DOHH2 (cell line): ENCODE measurements around the gene NRL.

ENCODE experiments used
- H3F3A ChIP-seq: fragments of 200-600 bp; sonication (generic), shearing (Covaris generic); 2 replicates; pipeline ENCODE4 v1.6.0; 2016; ENCODE audit warnings: antibody characterized with exemption, mild to moderate bottlenecking; ENCODE audit not compliant: control insufficient read depth, insufficient read depth
- H3K27ac ChIP-seq: fragments of 200-600 bp; sonication (generic); 2 replicates; pipeline ENCODE4 v1.5.1; 2014; ENCODE audit warnings: low read depth, mild to moderate bottlenecking, low read length, moderate library complexity
- H3K27me3 ChIP-seq: fragments of 200-600 bp; sonication (generic); 2 replicates; pipeline ENCODE4 v1.6.1; 2014; ENCODE audit warnings: mild to moderate bottlenecking, low read length, mixed read lengths; ENCODE audit not compliant: control insufficient read depth
- H3K36me3 ChIP-seq: fragments of 200-600 bp; sonication (generic); 2 replicates; pipeline ENCODE4 v1.6.1; 2014; ENCODE audit warnings: mild to moderate bottlenecking, low read length, moderate library complexity, mixed read lengths; ENCODE audit not compliant: control insufficient read depth
- H3K4me1 ChIP-seq: fragments of 200-600 bp; sonication (generic); 2 replicates; pipeline ENCODE4 v1.6.1; 2014; ENCODE audit warnings: mild to moderate bottlenecking, low read length, mixed read lengths; ENCODE audit not compliant: control insufficient read depth
- H3K4me2 ChIP-seq: fragments of 200-600 bp; sonication (generic); 2 replicates; pipeline ENCODE4 v1.6.0; 2014; ENCODE audit warnings: mild to moderate bottlenecking, low read length, moderate library complexity
- H3K4me3 ChIP-seq: fragments of 200-600 bp; sonication (generic); 2 replicates; pipeline ENCODE4 v1.5.1; 2014; ENCODE audit warnings: mild to moderate bottlenecking, low read length, mixed read lengths
- H3K79me2 ChIP-seq: fragments of 200-600 bp; sonication (generic); 2 replicates; pipeline ENCODE4 v1.6.1; 2014; ENCODE audit warnings: mild to moderate bottlenecking, low read length, mixed read lengths; ENCODE audit not compliant: control insufficient read depth
- H3K9me2 ChIP-seq: fragments of 200-600 bp; sonication (generic); replicated peaks from 2 replicates; pipeline ENCODE4 v1.6.1; 2014; ENCODE audit warnings: mild to moderate bottlenecking, low read length, mixed read lengths; ENCODE audit not compliant: control insufficient read depth
- H3K9me3 ChIP-seq: fragments of 200-600 bp; sonication (generic); 2 replicates; pipeline ENCODE4 v1.6.1; 2014; ENCODE audit warnings: antibody characterized with exemption, low read length, mixed read lengths; ENCODE audit not compliant: control insufficient read depth, insufficient read depth
- H4K20me1 ChIP-seq: fragments of 200-600 bp; sonication (generic); 2 replicates; pipeline ENCODE4 v1.6.0; 2014; ENCODE audit warnings: low read depth, mild to moderate bottlenecking, antibody characterized with exemption, low read length, moderate library complexity; ENCODE audit not compliant: control insufficient read depth, insufficient read depth
- CTCF ChIP-seq: fragments of 200-600 bp; sonication (generic); IDR thresholded peaks from one replicate; pipeline ENCODE4 v1.5.1; 2014; ENCODE audit warnings: antibody characterized with exemption, mild to moderate bottlenecking, low read depth, low read length; ENCODE audit not compliant: poor library complexity, severe bottlenecking
- EZH2phosphoT487 ChIP-seq: fragments of 200-600 bp; sonication (generic); IDR thresholded peaks from 2 replicates; pipeline ENCODE4 v1.6.1; 2017; ENCODE audit warnings: borderline replicate concordance, mild to moderate bottlenecking, antibody characterized with exemption, low read length, moderate library complexity, mixed read lengths

Gene NRL

GRCh38 chr14:24064091-24064795 is 50.5 kb downstream of the NRL start:
- Histone ChIP-seq H4K20me1 (no peaks in the 10 kb centered on the region), H3K79me2 (no peaks in the 10 kb centered on the region), H3K4me1 (no peaks in the 10 kb centered on the region), H3F3A (no peaks in the 10 kb centered on the region), H3K27me3 (no peaks in the 10 kb centered on the region), H3K9me3 (no peaks in the 10 kb centered on the region), H3K9me2 (no peaks in the 10 kb centered on the region), H3K36me3 (no peaks in the 10 kb centered on the region), H3K4me2 (no peak overlapping the region), H3K27ac (no peak overlapping the region), H3K4me3 (no peak overlapping the region)
- TF ChIP-seq CTCF (no peak), EZH2phosphoT487 (no peak)

GRCh38 chr14:24063263-24063836 is 51.4 kb downstream of the NRL start:
- H3K36me3 ChIP-seq = no peaks in the 10 kb centered on the region
- H3K9me2 ChIP-seq = no peaks in the 10 kb centered on the region
- no peaks in the 10 kb centered on the region for H3K27me3 ChIP-seq
- H3K9me3 ChIP-seq = no peaks in the 10 kb centered on the region
- H3K27ac ChIP-seq = no peak overlapping the region
- no peaks in the 10 kb centered on the region for H3F3A ChIP-seq
- no peak overlapping the region for H3K4me2 ChIP-seq
- no peak overlapping the region for H3K4me3 ChIP-seq
- no peaks in the 10 kb centered on the region for H3K4me1 ChIP-seq
- TF ChIP-seq CTCF (no peak), EZH2phosphoT487 (no peak)
- H4K20me1 ChIP-seq = no peaks in the 10 kb centered on the region
- no peaks in the 10 kb centered on the region for H3K79me2 ChIP-seq

GRCh38 chr14:24062216-24062980 is 52.4 kb downstream of the NRL start:
- no peaks in the 10 kb centered on the region for H3K79me2 ChIP-seq
- no peaks in the 10 kb centered on the region for H3K9me3 ChIP-seq
- no peaks in the 10 kb centered on the region for H3K27me3 ChIP-seq
- H3K27ac ChIP-seq = no peak overlapping the region
- TF ChIP-seq CTCF (no peak), EZH2phosphoT487 (no peak)
- no peaks in the 10 kb centered on the region for H4K20me1 ChIP-seq
- H3K36me3 ChIP-seq = no peaks in the 10 kb centered on the region
- H3K4me2 ChIP-seq = no peak overlapping the region
- no peaks in the 10 kb centered on the region for H3K9me2 ChIP-seq
- no peaks in the 10 kb centered on the region for H3F3A ChIP-seq
- H3K4me1 ChIP-seq = no peaks in the 10 kb centered on the region
- H3K4me3 ChIP-seq = no peak overlapping the region
